Ovary (tissue), 9 donors: ENCODE results near the gene MST1. TPM values are rescaled to one million over a fixed set of nuclear protein-coding genes. Genes with fewer than 3 reads are reported as not detected.

ENCODE experiments used
- DNase-seq, 5 donors: peaks; one replicate each; pipeline ENCODE4 v3.0.0-alpha.2; 2019 to 2020
- H3K27ac ChIP-seq, 2 donors: fragments of 200-600 bp; one replicate each; pipeline versions ENCODE4 v1.5.1 to v1.8.0; 2019 to 2022
- H3K27me3 ChIP-seq: fragments of 200-600 bp; one replicate; pipeline ENCODE4 v1.8.0; 2022
- H3K36me3 ChIP-seq: fragments of 200-600 bp; sonication (generic); one replicate; pipeline ENCODE4 v1.5.1; 2019
- H3K4me1 ChIP-seq: one replicate; pipeline ENCODE4 v1.8.1; 2013; ENCODE audit warnings: mild to moderate bottlenecking, moderate library complexity; ENCODE audit not compliant: insufficient read depth
- H3K4me3 ChIP-seq: fragments of 200-600 bp; sonication (generic); one replicate; pipeline ENCODE4 v1.5.1; 2017
- H3K9me3 ChIP-seq, 2 donors: fragments of 200-600 bp in 1 of 2; sonication (generic) in 1 of 2; one replicate each; pipeline versions ENCODE4 v1.5.1 to v1.8.1; 2013 to 2019; ENCODE audit warnings: mild to moderate bottlenecking in 1 of 2, moderate library complexity in 1 of 2
- CTCF ChIP-seq, 3 donors: fragments of 450-650 bp in 2 of 3; fragments of 200-600 bp in 1 of 3; IDR thresholded peaks; one replicate each; pipeline versions ENCODE4 v1.5.1 to v1.8.0; 2016 to 2022; ENCODE audit warnings: antibody characterized with exemption in 3 of 3, mild to moderate bottlenecking in 1 of 3
- EP300 ChIP-seq: sonication (generic); formaldehyde crosslinking; IDR thresholded peaks from one replicate; pipeline ENCODE4 v1.6.1; 2017; ENCODE audit warnings: antibody characterized with exemption
- POLR2A ChIP-seq: fragments of 450-650 bp; IDR thresholded peaks from one replicate; pipeline ENCODE4 v1.6.1; 2017; ENCODE audit warnings: antibody characterized with exemption, mild to moderate bottlenecking, moderate library complexity
- WGBS, 3 donors: extraction: QIAGEN DNeasy Blood & Tissue Kit in 1 of 3; methylation state at CpG; one replicate each; pipeline versions ENCODE4 v1.1.5 to v1.1.7; 2013 to 2017; 5-methylcytosine and 5-hydroxymethylcytosine counted together
- intact Hi-C, 4 donors: fragments of 100-400 bp; cut with DNase I; formaldehyde crosslinking; loops; one replicate each; pipeline versions ENCODE4 v1.11.0 to v1.15.1; 2022 to 2023
- polyA plus RNA-seq, 2 donors: library from polyadenylated mRNA; stranded (reverse); fragments of 200-250 nt in 1 of 2; fragments of 350-450 nt in 1 of 2; fragmentation: Illumina TruSeq in 1 of 2; extraction: RNeasy Lipid Tissue Mini Kit (QIAGEN cat#74804) in 1 of 2; gene quantifications; one replicate each; pipeline ENCODE4 v1.2.3, GENCODE V29; 2013 to 2014
- total RNA-seq, 7 donors: library from RNA; depleted of rRNA in 2 of 7; stranded (reverse); fragments of >200 nt in 2 of 7; fragmentation: NEBNext Ultra II Directional in 3 of 7; extraction: Animal tissue kit (Norgen Biotek cat#: 25700) in 3 of 7; gene quantifications; one replicate each; pipeline versions ENCODE4 v1.1.0 to v1.2.4, GENCODE V29; 2016 to 2023
- donor health status: DM: no; HTN: no; CAD: no; lungs with moderate emphysema.
- donor health status: DM: no; HTN: no; CAD: no.
- donor health status: Bipolar disorder and iron deficiency.
- donor health status: DM: yes; HTN: yes; CAD: no.
- donor health status: DM: no; HTN: no; CAD: no.
- donor health status: DM: yes; HTN: yes; CAD: no.

Gene MST1
- total and polyA plus RNA-seq, 9 donors = 3.5 to 91.0 (median 17.3) TPM

- Histone ChIP-seq H3K36me3 (no peaks in the 10 kb centered on the region), H3K9me3 (no peaks in the 10 kb centered on the region), H3K27ac (no peak overlapping the region), H3K4me3 (no peak overlapping the region), H3K27me3 (no peaks in the 10 kb centered on the region), H3K4me1 (no peaks in the 10 kb centered on the region)
- DNase-seq = no peak
- no peak for TF ChIP-seq POLR2A
- TF ChIP-seq EP300 = no peak
- no peak for TF ChIP-seq CTCF (IDR thresholded peaks at IDR 0.05)
- intact Hi-C loops = no loop called here
- WGBS, 3 donors = 91 to 98% (median 94%) methylated on average over 10 to 14 of the region's 14 CpGs
Observed at GRCh38 chr3:49641921-49642707, 47.2 kb downstream of the MST1 start.

- Histone ChIP-seq H3K4me3 (no peak overlapping the region), H3K9me3 (no peaks in the 10 kb centered on the region), H3K27me3 (no peaks in the 10 kb centered on the region), H3K4me1 (peaks cover 2% of the 10 kb centered on the region), H3K27ac (no peak overlapping the region), H3K36me3 (no peaks in the 10 kb centered on the region)
- no peak for DNase-seq
- intact Hi-C loops = no loop called here
- 44 to 54% (median 44%) methylated on average over 7 of the region's 7 CpGs for WGBS, 3 donors
- no peak for TF ChIP-seq POLR2A
- TF ChIP-seq EP300 = no peak
- no peak for TF ChIP-seq CTCF (IDR thresholded peaks at IDR 0.05)
Observed at GRCh38 chr3:49641292-49641691, 48.0 kb downstream of the MST1 start.

GRCh38 chr3:49639551-49639950, 49.7 kb downstream of the MST1 start:
- Histone ChIP-seq H3K27me3 (no peaks in the 10 kb centered on the region), H3K4me3 (no peak overlapping the region), H3K4me1 (peaks cover 2% of the 10 kb centered on the region), H3K9me3 (no peaks in the 10 kb centered on the region), H3K27ac (no peak overlapping the region), H3K36me3 (no peaks in the 10 kb centered on the region)
- intact Hi-C loops = no loop called here
- 84 to 90% (median 87%) methylated on average over 2 of the region's 2 CpGs for WGBS, 3 donors
- no peak for TF ChIP-seq POLR2A
- TF ChIP-seq CTCF (IDR thresholded peaks at IDR 0.05) = no peak
- no peak for TF ChIP-seq EP300
- no peak for DNase-seq

- no peaks in the 10 kb centered on the region for H3K36me3 ChIP-seq
- no peak overlapping the region for H3K4me3 ChIP-seq
- intact Hi-C loops = no loop called here
- H3K27ac ChIP-seq = no peak overlapping the region
- TF ChIP-seq CTCF (IDR thresholded peaks at IDR 0.05) = no peak
- TF ChIP-seq EP300 = no peak
- no peak for TF ChIP-seq POLR2A
- no peaks in the 10 kb centered on the region for H3K9me3 ChIP-seq
- no peak for DNase-seq
- 38 to 51% (median 47%) methylated on average over 8 of the region's 8 CpGs for WGBS, 3 donors
- H3K27me3 ChIP-seq = no peaks in the 10 kb centered on the region
- peaks cover 2% of the 10 kb centered on the region for H3K4me1 ChIP-seq
Observed at GRCh38 chr3:49638445-49638844, 50.8 kb downstream of the MST1 start.
